K562 (cell line): ENCODE data around the gene ZFR2. TPM values are rescaled to one million over a fixed set of nuclear protein-coding genes. Genes with fewer than 3 reads are reported as not detected.

ENCODE experiments used
- KLF13 ChIP-seq: fragments of 450-650 bp; IDR thresholded peaks from 2 replicates; pipeline ENCODE4 v1.6.1; 2016; ENCODE audit warnings: missing genetic modification characterization, low read depth, mild to moderate bottlenecking, missing compliant biosample characterization, moderate library complexity, borderline replicate concordance
- SRSF3 ChIP-seq: fragments of 200-400 bp; formaldehyde crosslinking; IDR thresholded peaks from 2 replicates; pipeline ENCODE4 v1.6.1; 2016; ENCODE audit warnings: mild to moderate bottlenecking, low read length, moderate library complexity; ENCODE audit not compliant: insufficient read depth
- polyA plus RNA-seq, 8 experiments: library from polyadenylated mRNA; depleted of rRNA in 4 of 8; stranded (reverse) in 5 of 8; unstranded in 3 of 8; fragments of >200 nt; fragmentation: Nextera tagmentation in 2 of 8; fragmentation: Illumina TruSeq in 1 of 8; extraction: Ambion mirVana in 2 of 8; extraction: Trizol in 1 of 8; gene quantifications; 2 replicates each; pipeline versions ENCODE4 v1.2.1 to v1.2.3, GENCODE V29; 2011 to 2014; ENCODE audit warnings: inconsistent platforms in 1 of 8, missing spikeins in 1 of 8
- total RNA-seq, 7 experiments: library from RNA; depleted of rRNA in 6 of 7; stranded (reverse); fragments of >200 nt in 6 of 7; fragmentation: Illumina TruSeq in 2 of 7; extraction: Trizol in 2 of 7; gene quantifications; 2 replicates each; pipeline versions ENCODE4 v1.2.1 to v1.2.3, GENCODE V29; 2011 to 2021; ENCODE audit warnings: low replicate concordance in 1 of 7
- TF ChIP-seq, protein P1 (sequence below), 2 experiments: fragments of 450-650 bp in 1 of 2; sonication (generic) in 1 of 2; formaldehyde crosslinking in 1 of 2; IDR thresholded peaks; 2 replicates each; pipeline versions ENCODE4 v1.7.1 to v1.9.0; 2016 to 2022; ENCODE audit warnings: inconsistent platforms in 1 of 2, mild to moderate bottlenecking in 1 of 2, missing genetic modification reagents in 1 of 2
- TF ChIP-seq, protein P2 (sequence below), 2 experiments: fragments of 450-650 bp; formaldehyde crosslinking in 1 of 2; IDR thresholded peaks; 2 replicates each; pipeline versions ENCODE4 v1.4.0 to v1.6.1; 2014 to 2020; ENCODE audit warnings: mild to moderate bottlenecking in 2 of 2, borderline replicate concordance in 1 of 2, low read depth in 1 of 2
- TF ChIP-seq, protein P3 (sequence below): fragments of 150-350 bp; conservative IDR thresholded peaks from 2 replicates; pipeline ENCODE4 v1.6.1; 2014; ENCODE audit warnings: low read length

Gene ZFR2
- total and polyA plus RNA-seq, 9 of the 15 experiments (the other 6 are each of a cell fraction or from before 2014, with no cell fraction given) = 0.03 to 0.59 (median 0.07) TPM; not detected in 6

- TF ChIP-seq, protein P1, sequence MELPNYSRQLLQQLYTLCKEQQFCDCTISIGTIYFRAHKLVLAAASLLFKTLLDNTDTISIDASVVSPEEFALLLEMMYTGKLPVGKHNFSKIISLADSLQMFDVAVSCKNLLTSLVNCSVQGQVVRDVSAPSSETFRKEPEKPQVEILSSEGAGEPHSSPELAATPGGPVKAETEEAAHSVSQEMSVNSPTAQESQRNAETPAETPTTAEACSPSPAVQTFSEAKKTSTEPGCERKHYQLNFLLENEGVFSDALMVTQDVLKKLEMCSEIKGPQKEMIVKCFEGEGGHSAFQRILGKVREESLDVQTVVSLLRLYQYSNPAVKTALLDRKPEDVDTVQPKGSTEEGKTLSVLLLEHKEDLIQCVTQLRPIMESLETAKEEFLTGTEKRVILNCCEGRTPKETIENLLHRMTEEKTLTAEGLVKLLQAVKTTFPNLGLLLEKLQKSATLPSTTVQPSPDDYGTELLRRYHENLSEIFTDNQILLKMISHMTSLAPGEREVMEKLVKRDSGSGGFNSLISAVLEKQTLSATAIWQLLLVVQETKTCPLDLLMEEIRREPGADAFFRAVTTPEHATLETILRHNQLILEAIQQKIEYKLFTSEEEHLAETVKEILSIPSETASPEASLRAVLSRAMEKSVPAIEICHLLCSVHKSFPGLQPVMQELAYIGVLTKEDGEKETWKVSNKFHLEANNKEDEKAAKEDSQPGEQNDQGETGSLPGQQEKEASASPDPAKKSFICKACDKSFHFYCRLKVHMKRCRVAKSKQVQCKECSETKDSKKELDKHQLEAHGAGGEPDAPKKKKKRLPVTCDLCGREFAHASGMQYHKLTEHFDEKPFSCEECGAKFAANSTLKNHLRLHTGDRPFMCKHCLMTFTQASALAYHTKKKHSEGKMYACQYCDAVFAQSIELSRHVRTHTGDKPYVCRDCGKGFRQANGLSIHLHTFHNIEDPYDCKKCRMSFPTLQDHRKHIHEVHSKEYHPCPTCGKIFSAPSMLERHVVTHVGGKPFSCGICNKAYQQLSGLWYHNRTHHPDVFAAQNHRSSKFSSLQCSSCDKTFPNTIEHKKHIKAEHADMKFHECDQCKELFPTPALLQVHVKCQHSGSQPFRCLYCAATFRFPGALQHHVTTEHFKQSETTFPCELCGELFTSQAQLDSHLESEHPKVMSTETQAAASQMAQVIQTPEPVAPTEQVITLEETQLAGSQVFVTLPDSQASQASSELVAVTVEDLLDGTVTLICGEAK (IDR thresholded peaks at IDR 0.05) = peak; percentile 23; the same call in 1 of the 2 replicates
- TF ChIP-seq, protein P1 (CRISPR knock-in tag; IDR thresholded peaks at IDR 0.05) = 0 out of 2 replicates have a peak, but pooled peaks have one; percentile 33
- TF ChIP-seq SRSF3 (no peak), KLF13 (peak; percentile 82)
- TF ChIP-seq, protein P2, sequence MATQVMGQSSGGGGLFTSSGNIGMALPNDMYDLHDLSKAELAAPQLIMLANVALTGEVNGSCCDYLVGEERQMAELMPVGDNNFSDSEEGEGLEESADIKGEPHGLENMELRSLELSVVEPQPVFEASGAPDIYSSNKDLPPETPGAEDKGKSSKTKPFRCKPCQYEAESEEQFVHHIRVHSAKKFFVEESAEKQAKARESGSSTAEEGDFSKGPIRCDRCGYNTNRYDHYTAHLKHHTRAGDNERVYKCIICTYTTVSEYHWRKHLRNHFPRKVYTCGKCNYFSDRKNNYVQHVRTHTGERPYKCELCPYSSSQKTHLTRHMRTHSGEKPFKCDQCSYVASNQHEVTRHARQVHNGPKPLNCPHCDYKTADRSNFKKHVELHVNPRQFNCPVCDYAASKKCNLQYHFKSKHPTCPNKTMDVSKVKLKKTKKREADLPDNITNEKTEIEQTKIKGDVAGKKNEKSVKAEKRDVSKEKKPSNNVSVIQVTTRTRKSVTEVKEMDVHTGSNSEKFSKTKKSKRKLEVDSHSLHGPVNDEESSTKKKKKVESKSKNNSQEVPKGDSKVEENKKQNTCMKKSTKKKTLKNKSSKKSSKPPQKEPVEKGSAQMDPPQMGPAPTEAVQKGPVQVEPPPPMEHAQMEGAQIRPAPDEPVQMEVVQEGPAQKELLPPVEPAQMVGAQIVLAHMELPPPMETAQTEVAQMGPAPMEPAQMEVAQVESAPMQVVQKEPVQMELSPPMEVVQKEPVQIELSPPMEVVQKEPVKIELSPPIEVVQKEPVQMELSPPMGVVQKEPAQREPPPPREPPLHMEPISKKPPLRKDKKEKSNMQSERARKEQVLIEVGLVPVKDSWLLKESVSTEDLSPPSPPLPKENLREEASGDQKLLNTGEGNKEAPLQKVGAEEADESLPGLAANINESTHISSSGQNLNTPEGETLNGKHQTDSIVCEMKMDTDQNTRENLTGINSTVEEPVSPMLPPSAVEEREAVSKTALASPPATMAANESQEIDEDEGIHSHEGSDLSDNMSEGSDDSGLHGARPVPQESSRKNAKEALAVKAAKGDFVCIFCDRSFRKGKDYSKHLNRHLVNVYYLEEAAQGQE (IDR thresholded peaks at IDR 0.05; ENCODE audit: borderline replicate concordance) = peak; percentile 84
- TF ChIP-seq, protein P2 (CRISPR knock-in tag; IDR thresholded peaks at IDR 0.05; ENCODE audit: low read depth) = no peak
- TF ChIP-seq, protein P3, sequence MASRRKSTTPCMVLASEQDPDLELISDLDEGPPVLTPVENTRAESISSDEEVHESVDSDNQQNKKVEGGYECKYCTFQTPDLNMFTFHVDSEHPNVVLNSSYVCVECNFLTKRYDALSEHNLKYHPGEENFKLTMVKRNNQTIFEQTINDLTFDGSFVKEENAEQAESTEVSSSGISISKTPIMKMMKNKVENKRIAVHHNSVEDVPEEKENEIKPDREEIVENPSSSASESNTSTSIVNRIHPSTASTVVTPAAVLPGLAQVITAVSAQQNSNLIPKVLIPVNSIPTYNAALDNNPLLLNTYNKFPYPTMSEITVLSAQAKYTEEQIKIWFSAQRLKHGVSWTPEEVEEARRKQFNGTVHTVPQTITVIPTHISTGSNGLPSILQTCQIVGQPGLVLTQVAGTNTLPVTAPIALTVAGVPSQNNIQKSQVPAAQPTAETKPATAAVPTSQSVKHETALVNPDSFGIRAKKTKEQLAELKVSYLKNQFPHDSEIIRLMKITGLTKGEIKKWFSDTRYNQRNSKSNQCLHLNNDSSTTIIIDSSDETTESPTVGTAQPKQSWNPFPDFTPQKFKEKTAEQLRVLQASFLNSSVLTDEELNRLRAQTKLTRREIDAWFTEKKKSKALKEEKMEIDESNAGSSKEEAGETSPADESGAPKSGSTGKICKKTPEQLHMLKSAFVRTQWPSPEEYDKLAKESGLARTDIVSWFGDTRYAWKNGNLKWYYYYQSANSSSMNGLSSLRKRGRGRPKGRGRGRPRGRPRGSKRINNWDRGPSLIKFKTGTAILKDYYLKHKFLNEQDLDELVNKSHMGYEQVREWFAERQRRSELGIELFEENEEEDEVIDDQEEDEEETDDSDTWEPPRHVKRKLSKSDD = no peak; the same call in 1 of the 2 replicates
Observed at GRCh38 chr19:3821857-3822364, 46.9 kb downstream of the ZFR2 start (continued).
